Measurements from ENCODE around the gene MFAP2.

GRCh38 chr1:16946646-16947045, 33.8 kb downstream of the MFAP2 start:
- TF ChIP-seq EZH2 (IDR thresholded peaks at IDR 0.05; ENCODE audit: borderline replicate concordance, low read depth, low read length, poor library complexity, severe bottlenecking), result no peak
- TF ChIP-seq CTCF (conservative IDR thresholded peaks at IDR 0.05; ENCODE audit: low read depth, low read length), result no peak

All from A673 (cell line).